Activated CD8-positive, alpha-beta memory T cell treated with anti-CD3 and anti-CD28 coated beads for 24 hours (primary cell): Measurements from ENCODE around the gene FRMPD4.

Source experiments
- DNase-seq: peaks from one replicate; pipeline ENCODE4 v3.0.0-alpha.2; 2020

The FRMPD4 gene

DNA sequence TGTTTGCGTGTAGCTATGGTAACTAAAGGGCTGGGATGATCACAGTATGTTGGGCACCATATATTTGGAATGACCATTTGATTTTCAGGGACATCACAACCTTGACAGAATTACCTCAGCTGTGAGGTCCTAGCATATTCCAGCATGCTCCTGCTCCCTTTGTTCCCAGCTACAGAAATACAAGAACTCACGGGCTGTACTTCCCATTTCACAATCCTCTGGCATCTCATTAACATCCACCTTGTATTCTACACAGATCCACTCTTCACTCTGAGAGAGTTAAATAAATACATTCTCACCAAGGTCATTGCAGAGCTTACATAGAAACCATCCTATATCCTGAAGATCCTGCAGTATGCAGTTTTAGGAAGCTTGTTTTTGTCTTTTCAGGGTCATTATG is 169.7 kb downstream of the FRMPD4 start:
- no peak for DNase-seq

DNA sequence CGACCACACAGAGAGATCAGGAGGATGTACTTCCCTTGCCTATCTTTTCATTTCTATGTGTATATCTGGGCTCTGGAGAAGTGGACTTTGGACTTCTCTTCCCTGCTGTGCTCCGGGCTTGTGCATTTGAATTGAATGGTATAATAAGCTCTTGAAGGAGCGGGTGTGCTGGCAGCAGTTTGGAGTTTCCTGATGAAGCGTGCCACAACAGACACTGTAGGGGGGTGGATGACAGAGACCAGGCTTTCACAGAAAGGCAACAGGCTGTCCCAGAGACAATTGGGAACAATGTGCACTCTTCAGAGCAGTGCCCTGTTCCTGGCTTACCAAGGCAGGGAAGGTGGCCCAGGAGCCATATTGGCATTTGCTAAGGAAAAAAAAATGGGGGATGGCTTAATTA is 170.1 kb downstream of the FRMPD4 start:
- no peak for DNase-seq

DNA sequence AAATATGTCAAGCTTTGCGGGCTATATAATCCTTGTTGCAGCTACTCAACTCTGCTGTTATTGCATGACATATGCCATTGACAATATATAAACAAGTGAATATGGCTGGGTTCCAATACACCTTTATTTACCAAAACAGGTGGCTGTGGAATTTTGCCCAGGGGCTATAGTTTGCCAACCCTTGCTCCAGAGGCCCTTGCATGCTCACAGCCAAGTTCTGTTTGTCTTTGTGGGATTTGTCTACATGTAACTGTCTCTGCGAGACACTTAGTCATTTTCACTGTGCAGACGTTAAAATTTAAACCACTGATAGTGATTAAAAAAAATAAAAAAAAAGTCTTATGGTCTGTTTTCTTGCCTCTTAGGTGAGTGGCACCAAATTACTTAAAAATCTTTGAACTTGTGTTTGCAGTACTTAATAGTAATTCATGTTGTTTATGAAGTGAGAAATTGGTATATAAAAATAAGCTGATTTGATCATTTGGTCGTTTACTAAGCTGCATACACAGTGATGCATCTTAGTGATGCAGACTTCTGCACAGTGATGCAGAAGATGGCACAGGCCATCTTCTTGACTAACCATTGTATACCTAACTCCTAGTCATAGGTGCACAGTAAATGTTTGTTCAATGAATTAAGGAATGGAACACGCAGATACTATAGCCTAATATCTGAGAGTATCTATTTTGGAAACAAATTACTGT is 170.9 kb downstream of the FRMPD4 start:
- no peak for DNase-seq

DNA sequence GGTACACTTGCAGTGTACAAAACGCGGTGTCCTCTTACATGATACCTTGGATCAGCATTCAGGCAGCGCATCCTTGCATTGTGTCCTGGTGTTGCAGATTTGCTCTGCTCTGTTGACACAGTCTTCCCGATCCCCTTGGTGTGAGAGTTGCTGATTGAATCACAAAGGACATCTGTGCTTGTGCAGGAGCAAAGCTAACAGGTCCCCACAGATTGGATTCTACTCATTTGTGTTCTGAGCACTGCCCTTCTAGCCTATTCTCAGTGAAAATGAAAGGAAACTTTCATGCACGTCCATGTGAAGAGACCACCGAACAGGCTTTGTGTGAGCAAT is 171.4 kb downstream of the FRMPD4 start:
- no peak for DNase-seq

DNA sequence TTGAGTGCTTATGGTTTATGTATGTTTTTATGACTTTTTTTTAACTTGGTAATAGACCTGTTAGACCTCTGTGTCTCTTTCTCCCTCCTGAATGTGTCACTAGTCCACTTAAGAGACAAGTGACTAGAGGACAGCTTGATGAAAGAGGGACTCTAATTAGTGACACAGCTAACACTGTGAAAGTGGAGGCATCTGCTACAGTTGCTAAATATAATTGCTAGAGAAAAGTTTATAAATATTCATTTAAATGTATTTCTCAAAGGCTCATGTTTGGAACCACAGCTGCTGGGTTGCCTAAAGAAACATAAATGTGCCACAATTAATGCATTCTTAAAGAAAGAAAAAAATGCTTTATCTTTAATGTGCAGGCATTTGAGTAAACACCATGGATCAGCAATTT is 176.4 kb downstream of the FRMPD4 start:
- DNase-seq, result no peak

DNA sequence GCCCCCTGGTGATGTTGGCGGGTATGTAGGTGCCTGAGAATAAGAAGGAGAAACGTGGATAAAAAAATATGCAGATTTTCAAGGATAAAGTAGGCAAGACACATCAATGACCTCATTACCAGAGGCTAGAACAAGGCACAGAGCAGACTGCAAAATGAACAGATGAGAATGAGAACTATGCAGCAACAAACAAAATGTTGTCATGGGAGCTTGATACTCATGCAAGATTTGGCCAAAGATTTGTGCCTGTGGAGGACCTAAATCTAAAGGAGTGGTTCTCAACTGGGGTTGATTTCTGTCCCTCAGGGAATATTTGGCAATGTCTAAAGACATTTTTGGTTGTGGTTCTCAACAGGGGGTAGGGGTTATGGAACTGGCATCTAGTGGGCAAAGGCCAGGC is 177.3 kb downstream of the FRMPD4 start:
- DNase-seq, result no peak

DNA sequence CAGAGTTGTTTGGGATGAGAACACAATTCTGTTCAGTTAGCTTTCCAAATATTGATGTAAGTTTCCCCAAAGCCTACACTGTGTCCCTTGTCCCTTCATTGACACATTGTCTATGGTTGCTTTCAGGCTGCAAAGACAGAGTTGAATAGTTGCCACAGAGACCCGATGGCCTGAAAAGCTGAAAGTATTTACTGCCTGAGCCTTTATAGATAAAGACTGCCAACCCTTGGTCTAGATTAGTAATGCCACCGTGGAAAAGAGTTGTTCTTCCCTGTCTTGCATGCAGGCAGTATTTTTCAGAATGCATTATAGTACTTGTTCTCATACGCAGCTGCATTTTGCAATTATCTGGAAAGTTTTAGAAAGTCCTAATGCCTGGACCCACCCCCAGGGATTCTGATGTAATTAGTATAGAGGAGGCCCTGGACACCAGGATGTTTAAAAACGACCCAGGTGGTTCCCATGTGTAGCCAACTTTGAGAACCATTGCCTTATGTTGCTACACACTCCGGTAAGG is 180.8 kb downstream of the FRMPD4 start:
- no peak for DNase-seq

DNA sequence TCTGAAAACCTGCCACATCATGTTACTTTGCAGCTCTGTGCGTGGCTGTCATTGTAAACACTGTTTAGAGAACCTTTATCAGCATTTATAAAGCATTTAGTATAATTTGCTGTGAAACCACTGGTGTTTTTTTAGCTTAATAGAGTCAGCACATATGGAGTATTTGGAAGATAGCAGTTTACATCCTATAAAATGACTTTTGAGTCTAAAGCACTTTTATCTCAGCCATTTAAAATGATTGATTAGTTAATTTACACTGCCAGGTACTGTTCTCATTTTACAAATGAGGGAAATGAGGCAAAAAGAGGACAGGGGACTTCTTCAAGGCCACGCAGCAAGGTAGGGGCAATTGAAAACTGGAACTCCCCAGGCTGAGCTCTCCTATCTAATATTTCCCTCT is 181.7 kb downstream of the FRMPD4 start:
- DNase-seq, result no peak

DNA sequence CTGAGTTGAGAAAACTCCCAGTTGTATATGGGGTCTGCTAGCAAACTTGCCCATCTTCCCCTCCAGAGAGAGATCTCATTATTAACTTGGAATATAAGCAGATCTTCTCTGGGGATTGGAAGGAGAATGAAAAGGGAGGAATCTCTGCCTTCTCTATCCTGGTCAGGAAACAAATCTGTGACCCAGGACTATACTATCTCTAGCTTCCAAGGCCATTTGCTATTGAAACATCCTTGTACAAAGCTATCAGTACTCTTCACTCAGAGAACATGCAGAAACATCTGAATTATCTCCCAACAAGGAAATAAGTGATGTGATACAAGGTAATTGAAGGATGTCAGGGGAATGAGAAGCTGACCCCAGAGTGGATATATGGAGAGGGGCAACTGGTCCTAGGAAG is 183.8 kb downstream of the FRMPD4 start:
- no peak for DNase-seq

DNA sequence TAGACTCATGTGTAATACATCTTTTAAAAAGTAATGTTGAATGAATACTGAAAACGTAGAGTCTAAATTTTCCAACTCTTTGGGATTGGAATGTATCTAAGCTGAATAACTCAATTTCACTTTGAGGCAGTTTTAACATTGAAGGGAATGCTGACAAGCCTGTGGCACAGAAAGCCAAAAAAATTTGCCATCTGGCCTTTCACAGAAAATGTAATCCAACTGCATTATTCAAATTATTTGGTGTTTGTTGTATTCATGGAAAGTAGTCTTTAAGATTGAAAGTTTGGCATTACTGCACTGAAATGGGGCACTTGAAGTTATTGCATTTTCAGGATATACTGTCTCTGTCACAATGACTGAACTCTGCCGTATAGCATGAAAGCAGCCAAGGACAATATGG is 186.9 kb downstream of the FRMPD4 start:
- no peak for DNase-seq

DNA sequence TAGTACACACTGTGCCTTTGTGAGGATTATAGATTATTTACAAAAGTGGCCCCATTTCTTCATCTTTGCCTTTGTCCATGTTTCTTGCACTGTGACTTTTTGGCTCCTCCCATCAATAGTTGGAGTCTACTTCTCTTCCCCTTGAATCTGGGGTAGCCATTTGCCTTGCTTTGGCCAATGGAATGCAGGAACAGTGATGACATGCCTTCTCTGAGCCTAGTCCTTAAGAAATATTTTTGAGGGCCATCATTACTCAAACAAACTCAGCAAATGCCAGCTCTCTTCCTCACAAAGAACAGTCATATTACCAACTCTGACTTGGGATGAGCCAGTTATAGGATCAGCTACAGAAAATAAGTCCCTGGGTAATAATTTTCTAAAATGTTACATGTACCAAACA is 189.6 kb downstream of the FRMPD4 start:
- no peak for DNase-seq

DNA sequence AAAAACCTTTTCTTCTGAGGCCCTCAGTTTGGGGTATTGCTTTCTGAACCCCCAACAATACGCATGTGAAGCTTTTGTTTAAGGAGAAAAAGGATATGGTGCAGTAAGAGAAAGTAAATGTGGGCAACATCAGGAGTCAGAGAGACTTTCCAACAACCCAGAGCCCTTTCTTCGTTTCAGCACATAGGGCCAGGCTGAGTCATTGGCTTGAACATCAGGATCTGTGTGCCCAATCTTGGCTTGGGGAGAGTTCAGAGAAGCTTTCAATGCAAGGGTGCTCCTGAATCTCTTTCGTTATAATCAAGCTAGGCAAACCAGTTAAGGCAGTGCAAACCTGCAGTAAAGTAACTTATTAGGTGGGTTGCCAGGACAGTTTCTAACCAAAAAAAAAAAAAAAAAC is 191.2 kb downstream of the FRMPD4 start:
- no peak for DNase-seq

DNA sequence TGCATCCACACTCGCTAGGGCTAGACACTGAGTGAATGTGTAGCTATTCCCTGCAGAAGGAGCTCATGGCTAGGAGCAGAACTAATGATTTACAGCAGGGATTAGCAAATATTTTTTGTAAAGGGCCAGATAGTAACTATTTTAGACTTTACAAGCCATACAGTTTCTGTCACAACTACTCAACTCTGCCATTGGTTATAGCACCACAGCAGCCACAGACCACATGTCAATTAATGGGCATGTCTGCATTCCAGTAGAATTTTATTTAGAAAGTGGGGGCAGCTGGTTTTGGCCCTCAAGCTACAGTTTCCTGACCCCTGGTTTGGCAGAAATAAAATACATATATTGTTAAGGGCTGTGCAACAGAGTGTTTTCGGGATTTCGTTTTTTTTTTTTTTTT is 192.6 kb downstream of the FRMPD4 start:
- DNase-seq, result no peak

DNA sequence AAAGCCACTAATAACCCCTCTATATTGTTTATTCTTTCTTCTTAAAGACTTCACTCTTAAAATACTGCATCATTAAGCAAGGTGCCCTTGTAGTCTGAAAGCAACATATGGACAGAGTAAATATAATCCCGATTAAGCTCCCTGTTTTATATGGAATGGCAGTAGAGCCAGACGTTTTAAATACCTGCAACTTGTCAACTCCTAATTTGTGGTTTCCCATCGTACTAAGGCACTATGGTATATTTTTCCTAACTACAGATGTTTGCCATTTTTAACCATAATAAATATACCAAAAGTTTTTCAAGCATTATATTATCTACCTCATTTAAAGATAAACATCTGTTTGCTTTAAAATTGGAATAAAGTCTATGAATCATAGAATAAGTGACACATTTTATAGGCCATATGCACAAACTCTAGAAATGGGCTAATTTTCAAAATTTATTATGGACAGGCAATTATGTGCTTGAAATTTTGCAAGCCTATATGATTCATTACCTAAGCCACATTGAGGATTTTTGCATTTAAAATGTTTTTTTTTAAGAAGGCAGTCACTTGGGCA is 194.6 kb downstream of the FRMPD4 start:
- no peak for DNase-seq

DNA sequence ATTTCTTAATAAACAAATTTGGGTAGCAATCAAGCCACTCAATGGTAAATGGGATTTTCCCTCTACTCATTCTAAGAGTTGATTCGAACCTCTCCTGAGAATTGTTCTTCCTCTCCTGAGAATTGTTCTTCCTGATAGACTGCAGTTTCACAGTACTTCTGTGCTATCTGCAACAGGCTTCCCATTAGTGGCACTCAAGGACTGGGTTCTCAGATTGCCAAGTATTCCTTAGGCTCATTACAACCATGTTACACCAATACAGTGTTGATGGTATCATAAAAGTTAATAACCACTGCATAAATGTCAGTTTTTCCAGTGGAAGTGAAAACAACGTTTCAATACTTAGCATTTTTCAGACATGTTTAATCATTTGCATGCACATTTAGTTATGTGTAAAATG is 201.6 kb downstream of the FRMPD4 start:
- no peak for DNase-seq

DNA sequence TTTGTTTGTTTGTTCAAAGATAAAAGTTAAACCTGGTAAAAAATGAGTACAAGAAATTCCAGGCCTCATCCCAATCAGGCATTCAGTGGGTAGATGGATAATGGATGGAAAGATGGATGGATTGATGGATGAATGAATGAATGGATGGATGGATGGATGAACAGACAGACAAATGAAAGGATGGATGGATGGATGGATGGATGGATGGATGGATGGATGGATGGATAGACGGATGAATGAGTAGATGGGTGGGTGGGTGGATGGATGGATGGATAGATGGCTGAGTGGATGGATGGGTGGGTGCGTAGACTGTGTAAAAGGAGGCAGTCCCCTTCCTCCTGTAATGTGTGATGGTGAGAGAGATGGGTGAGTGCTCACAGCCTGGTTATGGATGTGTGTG is 206.7 kb downstream of the FRMPD4 start:
- DNase-seq, result no peak

DNA sequence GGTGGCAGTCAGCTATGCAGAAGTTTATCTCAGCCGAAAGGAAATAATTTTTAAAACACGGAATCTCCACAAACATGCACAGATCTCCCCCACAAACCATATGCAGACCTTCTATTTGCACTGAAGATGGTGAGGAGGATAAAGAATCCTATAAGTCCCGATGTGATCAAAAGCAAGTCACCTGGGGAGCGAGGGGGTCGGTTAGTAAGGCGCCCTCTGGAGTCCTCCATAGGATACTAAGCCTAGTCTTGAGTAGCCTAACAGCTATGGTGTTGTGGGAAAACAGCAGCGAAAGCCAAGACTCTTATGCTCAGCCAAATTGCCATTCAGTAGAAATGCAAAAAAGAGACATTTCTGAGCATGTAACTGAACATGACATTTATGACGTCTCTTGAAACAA is 210.9 kb downstream of the FRMPD4 start:
- no peak for DNase-seq

DNA sequence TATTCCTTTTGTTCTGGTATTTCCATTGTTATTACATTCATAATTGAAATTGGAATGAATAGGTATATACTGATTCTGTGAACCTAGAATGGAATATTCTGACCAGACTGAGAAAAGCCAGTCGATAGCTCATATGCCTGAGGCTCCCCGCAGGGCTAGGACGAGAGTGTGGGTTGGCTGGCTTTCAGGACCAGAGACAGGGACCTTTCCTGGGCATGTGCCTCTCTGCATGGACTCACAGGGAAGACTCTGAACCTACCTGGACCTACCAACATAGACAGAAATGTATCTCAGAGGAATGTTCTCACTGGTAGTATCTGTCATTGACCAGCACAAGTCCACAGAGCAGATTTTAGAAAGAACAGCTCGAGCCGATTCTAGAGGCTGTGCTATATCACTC is 214.6 kb downstream of the FRMPD4 start:
- no peak for DNase-seq

DNA sequence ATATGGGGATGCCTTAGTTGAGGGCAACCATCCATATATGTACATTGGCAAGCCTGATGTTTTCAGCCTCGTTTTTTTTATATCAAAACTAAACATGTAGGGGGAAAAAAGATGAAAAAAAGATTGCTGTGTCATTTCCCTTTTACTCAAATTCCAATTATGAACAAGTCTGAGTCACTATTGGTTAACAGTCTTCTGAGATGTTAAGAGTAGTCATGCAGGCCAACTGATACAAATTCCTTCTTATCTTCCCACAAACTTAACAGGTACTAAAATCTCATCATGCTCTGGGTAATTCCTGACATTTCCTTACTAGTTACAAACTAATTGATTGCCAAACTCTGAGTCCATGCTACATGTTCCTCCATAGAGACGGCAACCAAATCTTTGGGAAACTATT is 222.1 kb downstream of the FRMPD4 start:
- no peak for DNase-seq

DNA sequence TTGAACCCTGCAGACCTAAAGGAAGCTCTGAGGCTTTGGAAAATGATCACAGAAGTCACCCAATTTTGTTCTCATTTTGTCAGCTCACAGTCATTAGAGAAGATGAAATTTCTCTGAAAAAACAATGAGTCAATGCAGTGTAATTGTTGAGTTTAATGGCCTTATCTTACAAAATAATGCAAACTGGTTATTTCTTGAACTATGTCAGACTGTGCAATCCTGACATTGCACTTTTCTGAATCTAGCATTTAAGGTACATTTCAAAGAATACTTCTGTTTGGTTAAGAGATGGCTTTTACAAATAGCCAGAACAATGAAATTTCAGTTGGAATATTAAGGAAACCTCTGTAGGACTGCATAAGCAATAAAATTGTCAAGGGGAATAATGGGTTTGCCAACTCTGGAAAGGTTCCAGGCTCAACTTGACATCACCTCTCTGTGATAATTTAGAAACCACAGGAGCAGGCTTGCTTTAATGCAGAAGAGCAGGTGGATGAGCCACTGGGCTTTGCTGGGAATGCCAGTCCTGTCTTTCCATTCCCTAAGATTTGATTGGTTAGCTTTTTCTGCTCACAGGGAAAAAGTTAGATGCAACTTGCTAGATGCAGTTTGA is 222.8 kb downstream of the FRMPD4 start:
- no peak for DNase-seq

DNA sequence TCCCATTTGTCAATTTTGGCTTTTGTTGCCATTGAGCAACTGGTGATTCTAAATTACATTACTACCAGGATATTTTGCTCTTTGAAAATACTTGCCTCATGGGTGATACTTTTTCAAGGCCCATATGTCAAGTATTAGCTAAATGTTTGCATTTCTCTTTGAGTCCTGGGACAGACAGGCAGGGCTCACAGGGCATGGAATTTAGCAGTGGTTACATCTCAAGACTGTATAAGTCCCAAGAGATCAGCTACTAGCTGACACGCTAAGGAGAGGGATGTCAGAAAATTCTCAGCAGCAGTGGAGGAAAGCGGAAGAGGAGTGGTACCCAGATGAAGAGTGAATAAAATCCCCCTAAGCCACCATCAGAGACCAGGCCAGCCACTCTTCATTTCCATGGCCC is 224.9 kb downstream of the FRMPD4 start:
- no peak for DNase-seq

DNA sequence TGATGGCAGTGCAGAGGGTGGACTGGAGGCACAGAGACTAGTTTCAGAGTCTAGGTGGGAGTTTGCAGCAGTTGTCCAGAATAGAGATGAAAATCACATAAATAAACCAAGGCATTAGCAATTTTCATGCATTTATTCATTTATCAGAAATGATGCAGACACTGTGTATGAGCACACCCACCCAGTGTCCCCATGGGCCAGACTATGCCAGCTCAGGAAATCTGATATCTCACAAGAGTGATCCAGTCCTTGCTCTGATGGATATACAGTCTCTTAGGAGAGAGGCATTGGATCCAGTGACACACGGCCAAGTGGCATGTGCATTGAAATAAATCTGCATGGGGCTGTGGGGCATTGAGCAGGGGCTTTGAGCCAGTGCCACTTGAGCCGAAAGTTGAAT is 228.2 kb downstream of the FRMPD4 start:
- DNase-seq, result no peak

DNA sequence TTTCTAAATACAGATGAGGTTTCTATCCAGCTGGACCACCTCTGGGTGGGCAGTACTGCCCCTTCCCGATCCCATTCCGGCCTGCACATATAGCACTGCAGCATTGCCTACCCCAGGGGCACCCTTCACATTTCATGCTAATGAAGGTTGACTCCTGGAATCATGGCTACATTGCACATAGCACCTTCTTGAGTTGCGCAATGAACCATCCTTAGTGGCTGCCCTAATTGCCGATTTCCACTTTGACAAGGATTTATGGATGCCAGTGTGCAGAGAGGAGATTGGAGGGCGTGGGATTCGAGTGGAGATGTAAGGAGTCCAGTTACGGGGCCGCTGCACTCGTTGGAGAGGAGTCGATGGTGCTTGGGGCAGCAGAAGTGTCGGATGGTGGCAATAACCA is 229.0 kb downstream of the FRMPD4 start:
- DNase-seq, result no peak

DNA sequence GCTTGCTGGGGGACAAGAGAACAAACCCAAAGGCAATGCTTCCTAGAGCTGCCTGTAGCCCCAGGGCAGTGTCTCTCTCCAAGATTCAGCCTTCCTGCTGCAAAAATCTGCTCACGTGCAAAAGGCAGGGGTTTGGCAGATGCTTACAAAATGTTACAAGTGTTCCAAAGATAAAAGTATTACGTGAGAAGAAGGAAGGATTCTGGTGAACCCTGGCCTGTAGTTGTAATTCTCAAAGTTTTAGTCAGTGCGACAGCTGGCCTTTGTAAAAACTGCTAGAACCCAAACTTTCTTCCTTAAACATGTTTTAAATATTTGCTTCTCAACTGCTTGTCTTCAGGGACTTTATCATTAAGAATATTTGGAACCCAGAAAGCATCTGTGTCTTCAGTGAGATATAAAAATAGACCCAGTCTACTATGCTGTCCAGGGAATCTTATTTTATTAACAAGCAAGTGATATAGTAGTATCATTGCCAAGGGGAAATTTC is 232.3 kb downstream of the FRMPD4 start:
- DNase-seq, result no peak

DNA sequence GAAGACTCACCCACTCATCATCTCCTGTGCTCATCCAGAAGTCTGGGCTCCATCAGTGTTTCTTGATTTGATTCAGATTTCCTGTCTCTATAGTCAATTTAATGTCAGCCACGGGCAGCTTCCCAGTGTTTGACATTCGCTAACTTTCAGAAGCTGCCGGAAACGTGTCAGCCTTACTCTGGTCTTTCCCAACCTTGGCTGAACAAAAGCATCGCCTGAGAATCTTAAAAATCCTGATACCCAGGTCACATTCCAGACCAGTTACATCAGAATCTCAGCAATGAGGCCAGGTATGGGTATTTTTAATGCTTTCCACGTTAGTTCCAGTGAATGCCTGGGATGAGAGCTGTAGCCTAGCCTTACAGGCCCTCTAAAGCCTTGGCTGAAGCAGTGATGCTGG is 233.8 kb downstream of the FRMPD4 start:
- DNase-seq, result no peak
